ENCODE data around the gene NAV3.

Gene NAV3

GRCh38 chr12:77924703-77925102 is 94.0 kb downstream of the NAV3 start:
- in situ Hi-C loops (cut with MboI; ENCODE audit: low sequenced_read_pairs), result no loop called here

DNA sequence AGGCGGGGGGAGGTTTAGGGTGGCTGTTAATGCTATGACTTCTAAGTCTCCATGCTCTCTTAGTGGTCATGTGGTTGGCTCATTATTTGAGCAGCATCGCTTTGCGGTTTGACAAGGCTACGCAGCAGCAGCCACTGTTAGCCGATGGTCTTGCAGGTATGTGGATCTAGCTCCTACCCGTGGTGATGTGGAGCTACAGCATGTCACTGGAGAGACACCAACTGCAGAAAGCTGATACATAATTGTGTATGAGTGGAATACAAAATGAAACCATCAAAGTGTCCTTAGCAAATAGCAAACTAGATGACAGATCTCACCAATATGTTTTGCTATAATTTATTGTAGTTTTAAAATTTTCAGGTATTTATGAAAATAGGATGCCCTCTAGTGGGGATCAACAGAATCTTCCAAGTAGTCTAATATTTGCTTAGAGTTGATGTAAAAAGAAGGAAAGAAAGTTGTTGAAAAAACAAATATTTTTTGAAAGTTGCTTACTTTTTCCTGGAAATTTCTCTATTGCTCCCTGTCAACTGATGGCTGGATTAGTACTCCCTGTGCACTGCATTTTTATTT is 94.9 kb downstream of the NAV3 start:
- in situ Hi-C loops (cut with MboI; ENCODE audit: low sequenced_read_pairs), result no loop called here

DNA sequence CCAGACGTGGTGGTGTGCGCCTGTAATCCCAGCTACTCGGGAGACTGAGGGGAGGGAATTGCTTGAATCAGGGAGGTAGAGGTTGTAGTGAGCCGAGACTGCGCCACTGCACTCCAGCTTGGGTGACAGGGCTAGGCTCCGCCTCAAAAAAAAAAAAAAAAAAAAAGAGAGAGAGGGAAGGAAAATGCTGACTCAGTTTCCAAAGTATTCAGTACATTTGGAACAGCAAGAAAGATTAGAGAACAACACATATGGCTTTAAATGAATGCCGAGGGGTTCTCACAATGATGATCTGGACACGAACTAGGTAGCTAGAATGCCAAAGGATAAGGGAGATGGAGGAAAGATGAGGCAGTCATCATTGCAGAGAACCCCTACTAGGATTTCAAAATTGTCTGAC is 97.4 kb downstream of the NAV3 start:
- in situ Hi-C loops (cut with MboI; ENCODE audit: low sequenced_read_pairs), result no loop called here

- in situ Hi-C loops (cut with MboI; ENCODE audit: low sequenced_read_pairs), result no loop called here
Observed at GRCh38 chr12:77932216-77932615, 101.5 kb downstream of the NAV3 start.

- in situ Hi-C loops (cut with MboI; ENCODE audit: low sequenced_read_pairs), result no loop called here
Observed at GRCh38 chr12:77938301-77938700, 107.6 kb downstream of the NAV3 start.

DNA sequence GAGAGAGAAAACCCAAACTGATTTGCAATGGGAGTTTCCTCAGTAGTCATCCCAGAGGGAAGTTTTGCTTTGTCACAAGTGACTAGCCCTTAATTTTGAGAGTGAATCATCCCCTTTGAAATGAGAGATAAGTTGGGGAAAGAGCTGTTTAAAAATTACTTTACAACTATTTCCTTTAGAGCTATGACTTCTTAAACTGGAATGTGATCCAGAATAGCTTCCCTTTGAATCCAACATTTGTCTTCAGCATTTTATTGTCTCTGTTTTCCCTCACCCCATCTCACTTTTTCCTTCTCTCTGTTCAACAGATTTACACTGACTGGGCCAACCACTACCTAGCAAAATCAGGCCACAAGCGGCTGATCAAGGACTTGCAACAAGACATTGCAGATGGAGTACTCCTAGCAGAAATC is 109.3 kb downstream of the NAV3 start:
- in situ Hi-C loops (cut with MboI; ENCODE audit: low sequenced_read_pairs), result no loop called here

DNA sequence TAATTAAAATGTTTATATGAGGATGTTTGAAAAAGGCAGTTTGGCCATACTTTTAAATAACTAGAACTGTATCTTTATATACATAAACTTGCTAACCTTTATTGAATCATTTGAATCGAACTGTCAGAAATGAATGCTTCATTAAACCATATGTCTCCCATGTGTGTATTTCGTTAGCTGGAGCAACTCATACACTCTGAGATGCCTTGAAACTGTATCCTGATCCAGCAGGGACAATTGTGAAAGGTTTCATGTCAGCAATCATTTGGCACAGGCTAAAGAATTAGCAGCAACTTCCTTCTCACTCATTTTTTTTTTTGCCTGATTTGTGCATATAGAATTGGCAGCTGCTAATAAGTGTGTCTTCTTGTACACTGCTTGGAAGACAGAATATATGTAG is 109.9 kb downstream of the NAV3 start:
- in situ Hi-C loops (cut with MboI; ENCODE audit: low sequenced_read_pairs), result no loop called here

- in situ Hi-C loops (cut with MboI; ENCODE audit: low sequenced_read_pairs), result no loop called here
Observed at GRCh38 chr12:77941401-77941800, 110.7 kb downstream of the NAV3 start.

DNA sequence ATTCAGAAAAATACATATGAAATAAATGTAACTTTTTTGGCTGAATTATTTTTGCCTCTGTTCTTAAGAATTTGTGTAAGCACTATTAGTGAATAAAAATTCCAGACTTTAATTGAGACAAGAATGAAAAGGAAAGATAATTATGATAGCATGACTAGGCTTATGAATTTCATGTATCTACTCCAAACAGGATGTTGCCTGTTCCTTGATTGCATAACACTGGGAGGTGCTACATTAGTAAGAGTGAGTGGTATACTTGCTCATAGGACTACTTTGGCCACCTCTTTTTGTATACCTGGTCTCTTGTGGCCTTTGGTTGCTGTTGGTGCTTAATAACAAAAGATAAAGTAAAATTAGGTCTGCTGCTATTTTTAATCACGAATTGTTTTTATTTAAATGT is 112.8 kb downstream of the NAV3 start:
- in situ Hi-C loops (cut with MboI; ENCODE audit: low sequenced_read_pairs), result no loop called here

- in situ Hi-C loops (cut with MboI; ENCODE audit: low sequenced_read_pairs), result no loop called here
Observed at GRCh38 chr12:77946541-77947061, 115.9 kb downstream of the NAV3 start.

DNA sequence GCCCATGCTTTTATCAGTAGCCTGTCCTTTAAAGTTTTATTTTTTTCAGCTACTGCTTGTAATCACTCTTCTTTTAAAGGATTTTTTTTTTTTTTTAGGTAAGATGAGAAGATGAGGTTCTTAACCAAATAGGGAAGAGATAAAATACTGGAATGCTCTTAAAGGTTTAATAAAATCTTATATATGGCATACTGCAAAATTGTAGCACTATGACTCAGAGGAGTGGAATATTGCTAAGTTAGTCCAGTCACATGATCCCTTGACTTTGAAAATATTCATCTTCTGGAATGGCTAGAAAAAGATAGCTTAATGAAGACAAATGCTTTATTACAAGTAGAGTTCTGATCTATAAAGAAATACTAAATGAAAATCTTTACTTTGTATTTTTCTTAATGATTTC is 116.6 kb downstream of the NAV3 start:
- in situ Hi-C loops (cut with MboI; ENCODE audit: low sequenced_read_pairs), result no loop called here

- in situ Hi-C loops (cut with MboI; ENCODE audit: low sequenced_read_pairs), result no loop called here
Observed at GRCh38 chr12:77947746-77948145, 117.1 kb downstream of the NAV3 start.

DNA sequence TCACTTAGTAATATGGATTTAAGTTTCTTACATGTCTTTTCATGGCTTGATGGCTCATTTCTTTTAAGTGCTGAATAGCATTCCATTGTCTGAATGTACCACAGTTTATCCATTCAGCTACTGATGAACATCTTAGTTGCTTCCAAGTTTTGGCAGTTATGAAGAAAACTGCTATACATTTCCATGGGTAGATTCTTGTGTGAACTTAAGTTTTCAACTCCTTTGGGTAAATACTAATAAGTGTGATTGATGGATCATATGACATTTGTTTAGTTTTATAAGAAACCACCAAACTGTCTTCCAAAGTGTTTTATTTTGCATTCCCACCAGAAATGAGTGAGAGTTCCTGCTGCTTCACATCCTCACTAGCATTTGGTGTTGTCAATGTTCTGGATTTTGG is 119.2 kb downstream of the NAV3 start:
- in situ Hi-C loops (cut with MboI; ENCODE audit: low sequenced_read_pairs), result no loop called here

GRCh38 chr12:77953528-77954205 is 123.0 kb downstream of the NAV3 start:
- in situ Hi-C loops (cut with MboI; ENCODE audit: low sequenced_read_pairs), result no loop called here

DNA sequence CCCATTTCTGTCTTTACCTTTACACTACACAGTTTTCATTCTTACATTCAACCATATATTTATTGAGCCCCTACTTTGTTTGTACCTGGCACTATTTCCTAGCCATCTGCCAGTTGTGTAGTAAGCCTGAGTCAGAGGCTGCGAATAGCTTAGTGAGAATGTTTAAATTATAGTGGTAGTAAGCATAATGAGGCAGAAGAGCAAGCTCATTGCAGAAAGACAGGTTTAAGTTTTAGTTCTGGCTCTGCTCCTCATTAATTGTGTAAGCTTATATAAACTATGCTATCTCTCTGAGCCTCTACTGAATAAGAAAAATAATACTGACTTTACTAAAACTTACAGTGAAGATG is 123.5 kb downstream of the NAV3 start:
- in situ Hi-C loops (cut with MboI; ENCODE audit: low sequenced_read_pairs), result no loop called here

DNA sequence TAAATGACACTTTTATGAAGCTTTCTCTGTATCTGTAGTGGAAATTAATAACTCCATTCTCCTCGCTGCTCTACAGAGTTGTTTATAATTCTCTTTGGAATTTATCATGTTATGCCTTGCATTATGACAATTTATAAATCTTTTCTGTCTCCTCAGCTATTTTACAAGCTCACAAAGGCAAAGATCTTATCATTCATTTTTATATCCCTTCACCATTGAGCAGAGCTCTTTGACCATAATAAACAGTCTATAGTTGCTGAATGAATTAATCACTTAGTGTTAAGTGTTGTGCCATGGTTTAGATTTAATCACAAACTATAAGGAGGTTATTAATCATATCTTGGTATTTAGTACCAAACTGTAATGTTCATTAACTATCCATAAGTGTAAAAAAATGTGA is 126.4 kb downstream of the NAV3 start:
- in situ Hi-C loops (cut with MboI; ENCODE audit: low sequenced_read_pairs), result no loop called here

- in situ Hi-C loops (cut with MboI; ENCODE audit: low sequenced_read_pairs), result no loop called here
Observed at GRCh38 chr12:77963576-77964178, 133.0 kb downstream of the NAV3 start.

DNA sequence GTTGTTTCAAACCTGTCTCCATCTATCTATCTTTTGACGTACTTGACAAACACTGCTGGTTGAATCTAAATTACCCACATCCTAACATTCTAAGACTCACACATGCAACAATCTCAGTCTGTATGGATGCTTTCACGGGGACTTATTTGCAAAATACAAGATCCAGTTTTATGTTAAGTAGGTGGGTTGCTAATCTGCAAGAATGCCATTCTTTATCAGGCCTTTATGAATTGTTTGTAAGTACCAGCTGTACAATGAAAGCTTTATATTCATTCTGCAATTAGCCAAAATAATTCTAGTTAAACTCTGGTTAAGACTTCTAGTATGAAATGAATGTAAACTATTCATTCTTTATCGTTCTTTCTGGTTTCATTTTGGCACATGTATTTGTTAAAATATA is 135.1 kb downstream of the NAV3 start:
- in situ Hi-C loops (cut with MboI; ENCODE audit: low sequenced_read_pairs), result no loop called here

GRCh38 chr12:77968021-77968420 is 137.3 kb downstream of the NAV3 start:
- in situ Hi-C loops (cut with MboI; ENCODE audit: low sequenced_read_pairs), result no loop called here

DNA sequence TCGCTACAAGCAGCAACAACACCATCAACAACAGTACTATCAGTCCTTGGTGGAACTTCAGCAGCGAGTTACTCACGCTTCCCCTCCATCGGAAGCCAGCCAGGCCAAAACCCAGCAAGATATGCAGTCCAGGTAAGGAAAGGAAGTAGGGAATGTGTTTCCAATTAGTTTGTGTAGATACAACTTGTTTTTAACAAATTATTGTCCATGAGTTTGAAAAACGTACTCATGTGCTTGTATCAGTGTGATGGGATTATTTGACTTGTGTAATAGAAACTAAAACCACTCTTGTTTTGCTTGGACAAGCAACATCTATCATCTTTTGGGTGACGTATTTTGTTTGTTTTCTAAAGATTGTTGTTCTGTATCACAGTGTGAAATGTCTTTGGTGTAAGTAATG is 137.9 kb downstream of the NAV3 start:
- in situ Hi-C loops (cut with MboI; ENCODE audit: low sequenced_read_pairs), result no loop called here

DNA sequence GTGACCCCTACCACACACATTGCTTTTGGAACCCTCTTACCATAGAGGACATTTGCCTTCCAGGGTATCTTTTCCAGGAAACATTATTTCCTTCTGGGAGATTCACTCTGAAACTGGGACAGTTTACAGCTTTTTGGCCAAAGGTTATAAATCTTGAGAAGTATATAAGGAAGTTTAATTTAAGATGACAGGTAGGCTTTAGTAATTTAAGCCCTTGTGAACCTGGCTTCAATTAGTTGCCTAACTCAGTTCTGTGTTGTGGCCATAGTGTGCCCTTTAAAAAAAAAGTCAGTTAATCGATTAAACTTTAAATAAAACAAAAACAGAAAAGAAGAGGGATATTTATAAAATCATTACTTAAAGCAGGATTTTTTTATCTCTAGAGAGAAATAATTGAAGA is 142.9 kb downstream of the NAV3 start:
- in situ Hi-C loops (cut with MboI; ENCODE audit: low sequenced_read_pairs), result no loop called here

DNA sequence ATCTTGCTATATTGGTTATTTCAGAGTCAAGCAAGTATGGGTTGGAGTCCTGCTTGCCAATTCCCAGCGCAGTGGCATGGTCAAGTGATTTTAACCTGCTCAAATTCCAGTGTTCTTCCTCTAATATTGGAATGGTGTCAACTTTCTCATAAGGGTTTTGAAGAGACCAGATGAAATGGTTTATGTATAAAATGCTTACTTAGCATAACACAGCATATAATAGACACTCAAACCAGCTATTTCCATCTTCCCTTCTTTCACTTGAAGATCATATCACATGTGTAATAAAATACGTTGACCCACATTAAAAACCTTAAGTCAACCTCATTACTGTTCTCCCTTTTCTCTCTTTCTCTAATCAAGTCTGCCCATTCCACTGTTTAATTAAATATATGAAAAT is 144.0 kb downstream of the NAV3 start:
- in situ Hi-C loops (cut with MboI; ENCODE audit: low sequenced_read_pairs), result no loop called here

All from HL-60/S4 treated with phorbol 12-myristate 13-acetate at 8.2 ng/mL for 4 days and 3 days (cell line).